AG09319 (cell line): ENCODE data around the gene CEP112.

Source experiments
- DNase-seq: peaks from one replicate; pipeline ENCODE4 v3.0.0-alpha.2; 2010; ENCODE audit warnings: low read depth; ENCODE audit errors: extremely low read depth
- CTCF ChIP-seq: IDR thresholded peaks from 2 replicates; pipeline ENCODE4 v1.5.1; 2011; ENCODE audit warnings: low read depth, mild to moderate bottlenecking, inconsistent platforms, low read length, moderate library complexity

The CEP112 gene

DNA sequence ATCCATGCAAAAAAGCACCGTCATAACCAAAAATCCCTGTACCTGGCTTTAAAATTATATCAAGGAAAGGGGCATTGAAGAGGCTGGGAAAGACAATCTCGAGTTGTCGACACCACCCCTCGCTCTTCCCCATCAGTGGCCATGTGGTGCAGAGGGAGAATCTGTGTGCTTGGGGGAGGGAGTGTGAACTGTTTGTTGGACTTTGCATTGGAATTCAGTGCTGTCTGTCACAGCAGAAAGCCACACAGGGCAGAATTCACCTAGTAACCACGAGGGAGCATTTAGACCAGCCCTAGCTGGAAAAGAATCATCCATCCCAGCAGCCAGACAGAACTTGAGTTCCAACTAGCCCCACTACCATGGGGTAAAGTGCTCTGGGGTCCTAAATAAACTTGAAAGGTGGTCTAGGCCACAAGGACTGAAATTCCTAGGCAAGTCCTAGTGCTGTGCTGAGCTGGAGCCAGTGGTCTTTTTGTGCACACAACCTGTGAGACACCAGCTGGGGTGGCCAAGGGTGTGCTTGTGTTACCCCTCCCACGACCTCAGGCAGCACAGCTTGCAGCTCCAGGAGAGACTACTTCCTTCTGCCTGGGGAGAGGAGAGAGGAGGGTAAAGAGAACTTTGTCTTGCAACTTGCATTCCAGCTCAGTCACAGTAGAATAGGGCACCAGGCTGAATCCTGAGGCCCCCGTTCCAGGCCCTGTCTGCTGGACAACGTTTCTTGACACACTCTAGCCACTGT lies 11.5 kb upstream of the CEP112 start:
- no peak for DNase-seq
- TF ChIP-seq CTCF: no peak

DNA sequence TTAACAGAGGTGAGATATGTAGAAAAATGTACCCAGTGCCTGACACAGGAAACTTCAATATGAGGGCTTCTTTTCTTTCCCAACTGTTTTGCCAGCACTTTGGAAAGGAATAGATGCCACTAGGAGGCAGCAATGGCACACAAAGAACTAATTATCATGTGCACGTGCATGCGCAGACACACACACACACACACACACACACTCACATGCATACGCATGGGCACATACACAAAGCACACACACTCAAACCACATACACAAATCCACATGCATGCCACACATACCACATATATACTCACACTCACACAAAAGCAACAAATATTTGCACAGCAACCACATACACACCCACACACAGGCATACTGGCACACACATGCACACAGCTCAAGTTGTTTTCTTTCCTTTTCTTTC lies 8.8 kb upstream of the CEP112 start:
- peak; percentile 76 for TF ChIP-seq CTCF
- peak; percentile 59 for DNase-seq

GRCh38 chr17:66198242-66198641 lies 6.3 kb upstream of the CEP112 start:
- DNase-seq: no peak
- TF ChIP-seq CTCF: no peak

DNA sequence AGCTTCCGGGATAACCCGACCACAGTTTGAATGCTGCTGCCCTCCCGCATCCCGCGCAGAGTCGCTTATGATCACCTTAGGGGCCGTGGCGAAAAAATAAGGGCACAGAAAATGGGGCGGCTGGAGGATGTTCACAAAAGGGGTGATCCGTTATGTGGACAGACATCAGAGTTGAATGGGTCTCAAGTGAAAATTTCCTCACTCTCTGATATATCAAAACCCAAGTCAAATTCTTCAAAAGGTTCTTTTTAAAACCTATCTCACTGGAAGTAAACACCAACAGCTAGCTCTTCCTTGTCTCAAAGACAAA lies 400 bp upstream of the CEP112 start:
- DNase-seq: no peak
- TF ChIP-seq CTCF: no peak

- no peak for TF ChIP-seq CTCF
These were observed 968 bp downstream of the CEP112 start for GRCh38 chr17:66190738-66191592.

GRCh38 chr17:66187718-66188117 lies 4.2 kb downstream of the CEP112 start:
- no peak for TF ChIP-seq CTCF
- DNase-seq: no peak

More at GRCh38 chr17:66190738-66191592, 968 bp downstream of the CEP112 start:
- DNase-seq: no peak

DNA sequence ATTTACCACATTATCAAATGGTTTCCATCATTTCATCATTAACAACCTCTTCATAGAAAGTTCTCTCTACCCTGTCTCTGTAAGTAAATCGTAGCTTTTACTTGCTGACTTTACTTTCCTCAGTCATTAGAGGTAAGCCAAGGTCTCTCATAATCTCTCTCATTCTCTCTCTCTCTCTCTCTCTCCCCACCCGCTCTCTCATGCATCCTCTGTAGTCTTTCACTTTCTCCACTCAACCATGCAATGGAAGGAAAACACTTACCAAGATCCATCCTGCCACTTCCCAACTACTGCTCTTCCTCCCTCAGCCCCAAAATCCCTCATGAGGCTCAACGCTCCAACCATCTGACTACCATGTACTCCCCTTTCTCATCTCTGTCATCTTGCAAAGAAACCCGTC lies 6.1 kb downstream of the CEP112 start:
- no peak for DNase-seq
- TF ChIP-seq CTCF: no peak
